Body of pancreas (tissue), 4 donors: Measurements from ENCODE around the gene MYO5B.

ENCODE experiments used
- CTCF ChIP-seq, 7 experiments: fragments of 450-650 bp in 4 of 7; fragments of 200-600 bp in 3 of 7; sonication (generic) in 3 of 7; IDR thresholded peaks; one replicate each; pipeline ENCODE4 v1.5.1; 2016 to 2019; ENCODE audit warnings: antibody characterized with exemption in 7 of 7
- POLR2A ChIP-seq, 3 donors: fragments of 450-650 bp; IDR thresholded peaks; one replicate each; pipeline ENCODE4 v1.6.1; 2016; ENCODE audit warnings: antibody characterized with exemption in 3 of 3, mild to moderate bottlenecking in 2 of 3

- TF ChIP-seq POLR2A (IDR thresholded peaks at IDR 0.05) = no peak
- no peak for TF ChIP-seq CTCF (IDR thresholded peaks at IDR 0.05)
These were observed 220.9 kb downstream of the MYO5B start for GRCh38 chr18:49974079-49974478.
